Psoas muscle (tissue), 8 donors: ENCODE measurements around the gene NANOS3. TPM values are rescaled to one million over a fixed set of nuclear protein-coding genes. Genes with fewer than 3 reads are reported as not detected.

Experiments
- ATAC-seq, 4 donors: fragments of 200-7000 bp; cut with Tn5 transposase; one replicate each; pipeline ENCODE4 v1.9.1; 2020; ENCODE audit warnings: moderate library complexity in 3 of 4, mild to moderate bottlenecking in 2 of 4
- DNase-seq, 2 donors: peaks; one replicate each; pipeline ENCODE4 v3.0.0-alpha.2; 2020
- H3K27ac ChIP-seq: fragments of 200-600 bp; one replicate; pipeline ENCODE4 v1.8.0; 2022
- H3K27me3 ChIP-seq, 3 donors: fragments of 200-600 bp in 1 of 3; one replicate each; pipeline versions ENCODE4 v1.6.1 to v1.8.0; 2013 to 2022; ENCODE audit warnings: low read length in 2 of 3, mild to moderate bottlenecking in 2 of 3, moderate library complexity in 1 of 3; ENCODE audit not compliant: insufficient read depth in 3 of 3
- H3K36me3 ChIP-seq, 2 donors: fragments of 200-600 bp in 1 of 2; one replicate each; pipeline versions ENCODE4 v1.6.1 to v1.8.0; 2013 to 2022; ENCODE audit warnings: low read depth in 1 of 2, mild to moderate bottlenecking in 1 of 2, moderate library complexity in 1 of 2; ENCODE audit not compliant: insufficient read depth in 1 of 2
- H3K4me1 ChIP-seq: fragments of 200-600 bp; one replicate; pipeline ENCODE4 v1.8.0; 2022
- H3K4me3 ChIP-seq: fragments of 200-600 bp; one replicate; pipeline ENCODE4 v1.8.0; 2022; ENCODE audit warnings: mild to moderate bottlenecking
- H3K9me3 ChIP-seq: fragments of 200-600 bp; one replicate; pipeline ENCODE4 v1.8.0; 2022
- WGBS, 3 donors: extraction: QIAGEN DNeasy Blood & Tissue Kit; methylation state at CpG; one replicate each; pipeline versions ENCODE4 v1.1.6 to v1.1.7; 2013; 5-methylcytosine and 5-hydroxymethylcytosine counted together
- intact Hi-C, 2 donors: fragments of 100-400 bp; cut with DNase I; formaldehyde crosslinking; loops; one replicate each; pipeline versions ENCODE4 v1.11.0 to v1.14.2; 2022
- polyA plus RNA-seq, 3 donors: library from polyadenylated mRNA; stranded (reverse); fragments of 200-250 nt; gene quantifications; one replicate each; pipeline ENCODE4 v1.2.3, GENCODE V29; 2013
- total RNA-seq, 4 donors: library from RNA; stranded (reverse); fragmentation: NEBNext Ultra II Directional in 2 of 4; extraction: Animal tissue kit (Norgen Biotek cat#: 25700) in 2 of 4; gene quantifications; one replicate each; pipeline versions ENCODE4 v1.2.1 to v1.2.4, GENCODE V29; 2021 to 2023
- TF ChIP-seq, protein P1 (sequence below): fragments of 200-600 bp; IDR thresholded peaks from one replicate; pipeline ENCODE4 v1.8.0; 2022; ENCODE audit warnings: antibody characterized with exemption
- donor health status: healthy with polysubstance abuse.
- donor health status: DM: no; HTN: no; CAD: no; lungs with moderate emphysema.
- donor health status: Bipolar disorder and iron deficiency.
- donor health status: healthy.
- donor health status: DM: yes; HTN: yes; CAD: no.
- donor health status: DM: no; HTN: no; CAD: no.
- donor health status: DM: no; HTN: no; CAD: no.
- donor health status: DM: yes; HTN: yes; CAD: no.

NANOS3 gene
- total and polyA plus RNA-seq, 7 donors: not detected

DNA sequence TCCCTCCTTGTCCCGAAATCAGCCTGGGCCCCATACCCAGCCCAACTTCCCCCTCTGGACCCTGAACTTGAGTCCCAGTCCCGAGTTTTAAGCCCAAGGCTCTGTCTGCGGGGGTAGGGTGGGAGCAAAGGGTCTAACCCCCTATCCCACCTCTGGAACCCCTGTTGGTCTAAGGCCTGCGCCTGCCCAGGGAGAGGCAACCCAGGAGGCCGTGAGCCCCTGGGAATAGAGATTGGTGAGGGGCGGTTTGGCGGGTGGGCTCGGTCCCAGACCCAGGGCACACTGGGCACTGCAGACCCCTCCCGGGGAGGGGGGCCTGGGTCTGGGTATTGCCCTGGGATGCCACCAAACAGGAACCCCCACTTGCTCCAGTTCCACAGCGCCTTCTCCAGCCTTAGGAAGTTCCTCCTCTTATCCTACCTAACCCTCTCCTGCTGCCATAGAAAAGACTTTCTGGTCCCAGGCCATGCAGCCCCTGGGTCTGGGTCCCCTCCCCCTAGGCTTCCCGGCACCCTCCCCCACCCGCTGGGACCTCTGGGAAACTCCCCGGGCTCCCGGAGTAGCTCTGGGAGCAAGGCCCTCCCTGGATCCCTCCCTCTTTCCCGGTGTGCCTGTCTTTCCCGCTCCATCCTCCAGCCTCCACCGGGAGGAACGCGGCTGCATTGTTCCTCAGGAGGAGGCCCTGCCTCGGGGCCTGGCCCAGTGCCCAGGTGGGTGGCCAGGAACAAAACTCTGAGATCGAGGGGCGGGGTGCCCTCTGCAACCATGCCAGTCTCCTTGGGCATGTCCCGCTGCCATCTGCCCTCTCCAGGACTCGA is 33.6 kb upstream of the NANOS3 start:
- TF ChIP-seq, protein P1, sequence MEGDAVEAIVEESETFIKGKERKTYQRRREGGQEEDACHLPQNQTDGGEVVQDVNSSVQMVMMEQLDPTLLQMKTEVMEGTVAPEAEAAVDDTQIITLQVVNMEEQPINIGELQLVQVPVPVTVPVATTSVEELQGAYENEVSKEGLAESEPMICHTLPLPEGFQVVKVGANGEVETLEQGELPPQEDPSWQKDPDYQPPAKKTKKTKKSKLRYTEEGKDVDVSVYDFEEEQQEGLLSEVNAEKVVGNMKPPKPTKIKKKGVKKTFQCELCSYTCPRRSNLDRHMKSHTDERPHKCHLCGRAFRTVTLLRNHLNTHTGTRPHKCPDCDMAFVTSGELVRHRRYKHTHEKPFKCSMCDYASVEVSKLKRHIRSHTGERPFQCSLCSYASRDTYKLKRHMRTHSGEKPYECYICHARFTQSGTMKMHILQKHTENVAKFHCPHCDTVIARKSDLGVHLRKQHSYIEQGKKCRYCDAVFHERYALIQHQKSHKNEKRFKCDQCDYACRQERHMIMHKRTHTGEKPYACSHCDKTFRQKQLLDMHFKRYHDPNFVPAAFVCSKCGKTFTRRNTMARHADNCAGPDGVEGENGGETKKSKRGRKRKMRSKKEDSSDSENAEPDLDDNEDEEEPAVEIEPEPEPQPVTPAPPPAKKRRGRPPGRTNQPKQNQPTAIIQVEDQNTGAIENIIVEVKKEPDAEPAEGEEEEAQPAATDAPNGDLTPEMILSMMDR: no peak
- no peaks in the 10 kb centered on the region for H3K27me3 ChIP-seq
- peaks cover 32% of the 10 kb centered on the region for H3K4me1 ChIP-seq
- H3K36me3 ChIP-seq: peaks cover 0 to 4% of the 10 kb centered on the region in 2 donors
- peak overlapping the region; percentile 100 for H3K27ac ChIP-seq
- ATAC-seq (no peak), DNase-seq (peak; percentile 57 to 69)
- H3K9me3 ChIP-seq: no peaks in the 10 kb centered on the region
- H3K4me3 ChIP-seq: peak overlapping the region; percentile 99
- intact Hi-C loops: loop anchor here in 1 of 2 donors (5.0 kb wide), 1 partner anchor 691 kb away; the partner anchor contains the start of genes IER2 and STX10
- 16 to 21% (median 20%) methylated on average over 24 of the region's 24 CpGs for WGBS, 3 donors

DNA sequence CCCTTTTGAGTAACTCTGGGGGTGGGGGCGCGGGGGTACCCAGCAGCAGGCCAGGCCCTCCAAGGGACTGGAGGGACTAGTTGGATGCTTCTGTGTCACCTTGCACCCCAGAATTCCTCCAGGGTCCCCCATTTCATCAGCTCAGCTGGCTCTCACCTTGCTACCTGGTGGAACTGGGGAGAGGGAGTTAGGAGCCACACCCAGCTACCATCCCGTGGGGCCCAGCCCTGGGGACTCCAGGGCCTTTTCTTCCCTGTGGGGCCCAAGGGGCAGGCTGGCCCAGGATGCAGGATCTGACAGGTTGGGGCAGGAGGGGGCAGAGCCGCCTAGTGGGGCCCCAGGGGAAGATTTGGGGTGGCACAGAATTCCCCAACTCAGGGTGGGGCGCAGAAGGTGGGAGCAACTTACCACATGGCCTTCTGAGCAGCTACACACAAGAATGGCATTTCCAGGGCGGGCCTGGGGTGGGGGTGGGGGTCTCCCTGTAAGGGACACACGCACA is 32.8 kb upstream of the NANOS3 start:
- ATAC-seq: no peak
- no peaks in the 10 kb centered on the region for H3K9me3 ChIP-seq
- H3K36me3 ChIP-seq: no peaks in the 10 kb centered on the region
- peak overlapping the region; percentile 100 for H3K27ac ChIP-seq
- no peak overlapping the region for H3K4me3 ChIP-seq
- 84 to 89% (median 87%) methylated on average over 7 of the region's 7 CpGs for WGBS, 3 donors
- no peaks in the 10 kb centered on the region for H3K27me3 ChIP-seq
- intact Hi-C loops: loop anchor here in 1 of 2 donors (5.0 kb wide), 1 partner anchor 692 kb away; the partner anchor contains the start of genes IER2 and STX10
- DNase-seq: no peak
- peaks cover 36% of the 10 kb centered on the region for H3K4me1 ChIP-seq
- TF ChIP-seq, protein P1: no peak

DNA sequence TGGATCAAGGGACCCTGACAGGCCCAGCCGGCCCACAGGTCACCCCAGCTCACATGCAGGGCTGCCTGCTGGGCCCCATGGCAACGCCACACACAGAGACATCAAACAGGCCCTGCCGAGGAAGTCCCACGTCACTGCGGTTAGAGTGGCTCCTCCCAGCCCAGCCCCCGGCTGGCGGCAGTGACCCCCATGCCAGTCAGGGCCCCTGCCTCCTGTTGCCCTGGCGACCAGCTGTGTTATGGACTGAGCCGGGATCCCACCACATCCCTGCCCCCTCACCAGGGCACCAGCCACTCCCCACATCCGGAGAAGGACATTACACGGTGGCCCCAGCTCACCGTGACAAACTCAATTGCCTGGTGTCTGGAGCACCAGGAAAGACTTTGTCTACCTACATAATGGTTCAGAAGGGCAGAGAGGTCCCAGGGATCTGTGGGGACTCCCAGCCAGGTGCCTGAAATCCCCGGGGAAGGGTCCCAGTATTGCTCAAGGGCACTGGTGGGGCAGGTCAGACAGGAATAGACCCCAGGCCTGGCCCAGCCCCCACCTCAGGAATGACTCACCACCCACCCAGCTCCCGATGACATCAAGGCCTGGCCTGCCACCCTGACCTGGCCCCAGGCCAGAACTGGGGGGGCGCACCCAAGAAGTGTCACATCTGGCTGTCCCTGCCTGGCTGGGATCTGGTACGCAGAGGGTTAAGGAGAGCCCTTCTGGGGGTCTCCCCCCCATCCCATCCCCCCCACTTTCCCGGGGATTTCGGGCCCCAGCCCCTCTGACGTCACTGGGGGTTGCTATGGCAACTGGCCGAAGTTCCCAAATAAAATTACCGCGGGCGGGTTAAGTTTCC is 30.2 kb upstream of the NANOS3 start:
- TF ChIP-seq, protein P1: no peak
- peaks cover 58% of the 10 kb centered on the region for H3K4me1 ChIP-seq
- intact Hi-C loops: no loop called here
- H3K4me3 ChIP-seq: peak overlapping the region; percentile 71
- H3K27me3 ChIP-seq: no peaks in the 10 kb centered on the region
- WGBS, 3 donors: 14 to 19% (median 15%) methylated on average over 23 of the region's 23 CpGs
- ATAC-seq: peak; percentile 57 to 63 (median 58)
- H3K9me3 ChIP-seq: no peaks in the 10 kb centered on the region
- H3K27ac ChIP-seq: peak overlapping the region; percentile 97
- DNase-seq: peak; percentile 91 to 95
- H3K36me3 ChIP-seq: no peaks in the 10 kb centered on the region

DNA sequence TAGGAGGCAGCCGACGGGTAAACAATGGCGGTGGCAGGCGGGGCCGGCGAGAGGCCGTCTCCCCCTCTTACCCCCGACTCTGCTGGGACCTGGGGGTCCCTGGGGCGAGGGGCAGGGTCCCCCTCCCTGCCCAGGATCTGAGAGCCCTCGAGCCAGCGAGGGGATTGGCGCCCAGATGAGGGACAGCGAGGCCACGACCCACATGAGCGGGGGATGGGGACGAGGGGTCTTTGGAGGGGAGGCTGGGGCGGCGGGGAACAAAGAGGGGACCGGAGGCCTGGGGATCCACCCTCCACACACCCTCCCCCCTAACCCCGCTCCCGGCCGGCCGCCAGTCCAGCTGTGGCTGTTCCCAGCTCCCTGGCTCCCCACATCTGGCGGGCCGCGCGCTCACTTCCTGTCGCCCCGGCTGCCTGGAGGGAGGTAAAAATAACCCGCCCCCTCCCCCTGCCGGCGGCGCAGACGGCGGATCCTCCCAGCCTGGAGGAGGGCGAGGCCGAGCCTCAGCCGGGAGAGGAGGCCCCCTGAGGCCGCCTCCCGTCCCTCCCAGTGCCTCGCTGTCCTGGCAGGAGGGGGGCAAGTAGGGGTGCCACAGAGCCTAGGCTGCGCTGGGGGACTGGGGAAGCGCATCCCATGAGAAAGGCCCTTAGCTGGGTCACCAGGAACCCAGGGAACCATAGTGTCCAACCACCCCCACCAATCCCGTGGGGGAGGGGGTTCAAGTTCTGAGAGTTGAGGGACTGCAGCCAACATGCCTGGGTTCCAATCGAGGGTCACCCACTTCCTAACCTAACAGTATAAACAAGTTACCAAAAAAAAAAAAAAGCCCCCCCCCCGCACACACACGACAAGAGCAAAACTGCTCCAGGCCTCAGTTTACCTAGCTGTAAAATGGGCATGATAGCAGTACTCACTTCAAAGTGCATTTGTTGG is 29.3 kb upstream of the NANOS3 start:
- peak overlapping the region; percentile 71 for H3K4me3 ChIP-seq

More for the DNA sequence above, 29.3 kb upstream of the NANOS3 start:
- Histone ChIP-seq H3K27me3 (no peaks in the 10 kb centered on the region), H3K9me3 (no peaks in the 10 kb centered on the region), H3K27ac (peak overlapping the region; percentile 97), H3K36me3 (no peaks in the 10 kb centered on the region), H3K4me1 (peaks cover 59% of the 10 kb centered on the region)
- DNase-seq: peak; percentile 97 to 98
- intact Hi-C loops: no loop called here
- WGBS, 3 donors: 3 to 4% (median 4%) methylated on average over 33 to 47 of the region's 47 CpGs
- TF ChIP-seq, protein P1: peak; percentile 18
- peak; percentile 68 to 76 (median 70) for ATAC-seq
